Measurements from ENCODE around the gene MEGF10.
A peak's percentile ranks its signal among the peaks of the same experiment; 100 is the strongest.
"Not testable (repeated sequence)": the region's sequence is repeated elsewhere in the genome, so short reads cannot be mapped to it uniquely, and the experiment has no call there.

The MEGF10 gene

DNA sequence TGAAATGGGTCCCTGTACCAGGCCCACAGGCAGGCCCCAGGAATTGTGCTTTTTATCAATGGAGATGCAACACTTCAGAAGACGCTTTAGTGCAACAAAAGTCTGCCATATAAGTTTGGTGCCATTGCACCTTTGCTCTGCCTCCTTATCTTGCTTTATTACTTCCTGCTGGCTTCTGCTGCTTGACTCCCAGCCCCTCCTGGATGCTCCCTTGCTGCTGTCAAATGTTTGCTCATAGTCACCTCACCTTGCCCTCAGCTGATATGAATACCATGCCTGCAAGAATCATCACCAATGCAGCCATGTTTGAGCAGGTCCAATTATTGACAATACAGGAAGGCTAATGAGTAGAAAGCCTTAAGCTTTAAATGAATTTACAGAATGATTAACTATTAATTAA, 25.4 kb downstream of the MEGF10 start:
- H2AFZ ChIP-seq (ENCODE audit: low read depth, low read length), result no peak overlapping the region
- peaks cover 4% of the 10 kb centered on the region for H3K27me3 ChIP-seq (ENCODE audit: insufficient read depth, low read length, poor library complexity)
- ATAC-seq (ENCODE audit: insufficient read depth, low read depth) (no peak), DNase-seq (no peak)
- TF ChIP-seq, protein P1, sequence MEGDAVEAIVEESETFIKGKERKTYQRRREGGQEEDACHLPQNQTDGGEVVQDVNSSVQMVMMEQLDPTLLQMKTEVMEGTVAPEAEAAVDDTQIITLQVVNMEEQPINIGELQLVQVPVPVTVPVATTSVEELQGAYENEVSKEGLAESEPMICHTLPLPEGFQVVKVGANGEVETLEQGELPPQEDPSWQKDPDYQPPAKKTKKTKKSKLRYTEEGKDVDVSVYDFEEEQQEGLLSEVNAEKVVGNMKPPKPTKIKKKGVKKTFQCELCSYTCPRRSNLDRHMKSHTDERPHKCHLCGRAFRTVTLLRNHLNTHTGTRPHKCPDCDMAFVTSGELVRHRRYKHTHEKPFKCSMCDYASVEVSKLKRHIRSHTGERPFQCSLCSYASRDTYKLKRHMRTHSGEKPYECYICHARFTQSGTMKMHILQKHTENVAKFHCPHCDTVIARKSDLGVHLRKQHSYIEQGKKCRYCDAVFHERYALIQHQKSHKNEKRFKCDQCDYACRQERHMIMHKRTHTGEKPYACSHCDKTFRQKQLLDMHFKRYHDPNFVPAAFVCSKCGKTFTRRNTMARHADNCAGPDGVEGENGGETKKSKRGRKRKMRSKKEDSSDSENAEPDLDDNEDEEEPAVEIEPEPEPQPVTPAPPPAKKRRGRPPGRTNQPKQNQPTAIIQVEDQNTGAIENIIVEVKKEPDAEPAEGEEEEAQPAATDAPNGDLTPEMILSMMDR (IDR thresholded peaks at IDR 0.05; ENCODE audit: borderline replicate concordance, extremely low read depth, low read length, poor library complexity, severe bottlenecking), result no peak
- no peak for TF ChIP-seq EZH2 (IDR thresholded peaks at IDR 0.05; ENCODE audit: borderline replicate concordance, low read depth, low read length, severe bottlenecking)
- peaks cover 5% of the 10 kb centered on the region; the same call in 1 of the 2 replicates for H3K4me1 ChIP-seq (ENCODE audit: insufficient read depth, low read length)
- no peak overlapping the region for H3K4me2 ChIP-seq (ENCODE audit: insufficient read depth, low read length)
- no peak overlapping the region for H3K9ac ChIP-seq (ENCODE audit: low read depth, low read length)
- no peak overlapping the region for H3K27ac ChIP-seq (ENCODE audit: low read length)
- H3K36me3 ChIP-seq (ENCODE audit: insufficient read depth, low read length), result no peaks in the 10 kb centered on the region
- H4K20me1 ChIP-seq (ENCODE audit: insufficient read depth, low read length), result no peaks in the 10 kb centered on the region; the same call in 1 of the 2 replicates
- H3K9me3 ChIP-seq (ENCODE audit: insufficient read depth, low read length, severe bottlenecking), result no peaks in the 10 kb centered on the region
- no peaks in the 10 kb centered on the region for H3K79me2 ChIP-seq (ENCODE audit: insufficient read depth, low read length)
- no peak overlapping the region for H3K4me3 ChIP-seq (ENCODE audit: low read depth in 1 of 2, low read length in 2 of 2)

DNA sequence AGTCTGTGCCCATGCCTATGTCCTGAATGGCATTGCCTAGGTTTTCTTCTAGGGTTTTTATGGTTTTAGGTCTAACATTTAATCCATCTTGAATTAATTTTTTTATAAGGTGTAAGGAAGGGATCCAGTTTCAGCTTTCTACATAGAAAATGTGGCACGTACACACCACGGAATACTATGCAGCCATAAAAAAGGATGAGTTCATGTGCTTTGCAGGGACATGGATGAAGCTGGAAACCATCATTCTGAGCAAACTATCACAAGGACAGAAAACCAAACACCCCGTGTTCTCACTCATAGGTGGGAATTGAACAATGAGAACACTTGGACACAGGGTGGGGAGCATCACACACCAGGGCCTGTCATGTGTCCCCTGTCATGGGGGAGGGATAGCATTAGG, 26.8 kb downstream of the MEGF10 start:
- H3K27me3 ChIP-seq (ENCODE audit: insufficient read depth, low read length, poor library complexity); H3K36me3 ChIP-seq (ENCODE audit: insufficient read depth, low read length); ATAC-seq (ENCODE audit: insufficient read depth, low read depth); H3K4me1 ChIP-seq (ENCODE audit: insufficient read depth, low read length); H3K9me3 ChIP-seq (ENCODE audit: insufficient read depth, low read length, severe bottlenecking); H3K27ac ChIP-seq (ENCODE audit: low read length); H3K9ac ChIP-seq (ENCODE audit: low read depth, low read length); H4K20me1 ChIP-seq (ENCODE audit: insufficient read depth, low read length); H3K4me3 ChIP-seq (ENCODE audit: low read depth in 1 of 2, low read length in 2 of 2); H3K79me2 ChIP-seq (ENCODE audit: insufficient read depth, low read length); DNase-seq; H2AFZ ChIP-seq (ENCODE audit: low read depth, low read length); H3K4me2 ChIP-seq (ENCODE audit: insufficient read depth, low read length): not testable (repeated sequence)

DNA sequence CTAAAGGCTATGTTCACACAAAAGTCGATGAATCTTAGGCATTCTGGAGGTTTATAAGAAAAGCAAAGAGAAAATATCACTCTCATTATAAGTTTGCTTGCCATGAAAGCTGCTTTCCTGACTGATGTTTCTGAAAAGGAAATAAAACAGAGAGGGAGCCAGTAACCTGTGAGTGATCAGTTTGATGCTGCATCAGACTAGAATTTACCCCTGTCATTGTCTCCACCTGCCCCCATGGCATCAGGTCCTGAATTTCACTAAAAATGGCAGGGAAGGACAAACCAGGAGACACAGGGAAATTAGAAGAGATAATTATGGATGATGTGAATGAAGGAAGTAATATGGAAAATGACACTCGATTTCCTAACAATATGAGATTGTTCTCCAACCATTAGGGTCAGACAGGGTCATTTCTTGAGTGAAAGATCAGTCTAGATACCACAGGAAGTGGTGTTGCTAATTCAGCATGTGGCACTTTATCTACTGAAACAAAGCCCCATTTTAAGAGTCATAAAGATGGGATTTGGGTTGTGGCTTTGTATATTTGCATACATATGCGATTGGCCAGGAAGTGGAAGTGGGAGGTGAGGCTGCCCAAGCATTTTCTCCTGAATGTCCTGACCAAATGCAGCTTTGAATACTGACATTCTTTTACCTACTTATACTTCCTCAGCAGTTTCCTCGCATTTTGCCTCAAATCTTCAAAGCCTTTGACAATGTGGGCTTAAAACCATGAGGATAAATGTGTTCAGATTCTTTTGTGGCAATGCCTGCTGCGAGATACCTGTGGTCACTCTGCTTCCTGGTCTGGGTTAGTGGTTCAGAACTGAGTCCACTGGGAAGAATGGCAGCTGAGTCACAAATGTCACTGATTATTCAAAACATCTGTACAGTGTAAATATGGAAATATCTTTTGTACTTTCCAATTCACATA, 29.7 kb downstream of the MEGF10 start:
- no peak for TF ChIP-seq EZH2 (IDR thresholded peaks at IDR 0.05; ENCODE audit: borderline replicate concordance, low read depth, low read length, severe bottlenecking)
- TF ChIP-seq, protein P1 (IDR thresholded peaks at IDR 0.05; ENCODE audit: borderline replicate concordance, extremely low read depth, low read length, poor library complexity, severe bottlenecking), result no peak
- Histone ChIP-seq H3K4me2 (ENCODE audit: insufficient read depth, low read length) (no peak overlapping the region), H3K79me2 (ENCODE audit: insufficient read depth, low read length) (no peaks in the 10 kb centered on the region), H3K4me3 (ENCODE audit: low read depth in 1 of 2, low read length in 2 of 2) (no peak overlapping the region), H3K27ac (ENCODE audit: low read length) (no peak overlapping the region), H3K27me3 (ENCODE audit: insufficient read depth, low read length, poor library complexity) (peaks cover 3% of the 10 kb centered on the region), H3K36me3 (ENCODE audit: insufficient read depth, low read length) (no peaks in the 10 kb centered on the region), H3K4me1 (ENCODE audit: insufficient read depth, low read length) (peaks cover 5% of the 10 kb centered on the region; the same call in 1 of the 2 replicates), H2AFZ (ENCODE audit: low read depth, low read length) (no peak overlapping the region), H4K20me1 (ENCODE audit: insufficient read depth, low read length) (no peaks in the 10 kb centered on the region; the same call in 1 of the 2 replicates), H3K9me3 (ENCODE audit: insufficient read depth, low read length, severe bottlenecking) (no peaks in the 10 kb centered on the region), H3K9ac (ENCODE audit: low read depth, low read length) (no peak overlapping the region)
- DNase-seq (no peak), ATAC-seq (ENCODE audit: insufficient read depth, low read depth) (peak; percentile 45; the same call in 2 of the 3 replicates)

DNA sequence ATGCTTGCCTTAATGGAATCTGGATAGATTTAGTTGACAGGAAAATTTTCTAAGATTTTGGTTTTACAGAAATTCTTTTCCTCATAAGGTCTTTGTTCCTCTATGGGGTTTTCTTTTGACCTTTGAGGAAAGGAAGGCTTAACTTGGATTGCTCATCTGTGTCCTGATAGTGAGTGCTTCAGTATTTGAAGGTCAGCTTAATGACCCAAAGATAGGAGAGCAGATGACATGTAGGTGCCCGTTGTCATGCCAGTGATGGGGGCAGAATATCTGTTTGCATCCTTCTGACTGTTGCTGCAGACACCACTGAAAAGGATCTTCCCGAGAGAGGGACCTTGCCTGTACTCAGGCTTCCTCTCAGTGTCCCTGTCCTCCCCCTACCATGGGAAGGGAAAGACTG, 30.9 kb downstream of the MEGF10 start:
- ATAC-seq (ENCODE audit: insufficient read depth, low read depth), result no peak
- Histone ChIP-seq H3K27ac (ENCODE audit: low read length) (no peak overlapping the region), H3K9me3 (ENCODE audit: insufficient read depth, low read length, severe bottlenecking) (no peaks in the 10 kb centered on the region), H3K9ac (ENCODE audit: low read depth, low read length) (no peak overlapping the region), H3K4me3 (ENCODE audit: low read depth in 1 of 2, low read length in 2 of 2) (no peak overlapping the region), H3K4me1 (ENCODE audit: insufficient read depth, low read length) (peaks cover 5% of the 10 kb centered on the region; the same call in 1 of the 2 replicates), H3K4me2 (ENCODE audit: insufficient read depth, low read length) (no peak overlapping the region), H3K27me3 (ENCODE audit: insufficient read depth, low read length, poor library complexity) (peaks cover 3% of the 10 kb centered on the region), H2AFZ (ENCODE audit: low read depth, low read length) (no peak overlapping the region), H3K36me3 (ENCODE audit: insufficient read depth, low read length) (no peaks in the 10 kb centered on the region), H3K79me2 (ENCODE audit: insufficient read depth, low read length) (no peaks in the 10 kb centered on the region), H4K20me1 (ENCODE audit: insufficient read depth, low read length) (no peaks in the 10 kb centered on the region)
- DNase-seq, result no peak
- TF ChIP-seq, protein P1 (IDR thresholded peaks at IDR 0.05; ENCODE audit: borderline replicate concordance, extremely low read depth, low read length, poor library complexity, severe bottlenecking), result no peak
- TF ChIP-seq EZH2 (IDR thresholded peaks at IDR 0.05; ENCODE audit: borderline replicate concordance, low read depth, low read length, severe bottlenecking), result no peak
